ENCODE measurements around the gene ABHD17B. TPM values are rescaled to one million over a fixed set of nuclear protein-coding genes. Genes with fewer than 3 reads are reported as not detected.

Gene ABHD17B
- total RNA-seq, 1 donor from 2014 or later: 20.5 TPM

GRCh38 chr9:71821405-71821804 is 89.6 kb downstream of the ABHD17B start:
- peaks cover 0 to 8% of the 10 kb centered on the region in 2 donors for H3K4me1 ChIP-seq
- DNase-seq (ENCODE audit: low spot score in 2 of 2): no peak
- intact Hi-C loops (cut with DNase I): no loop called here
- H3K27ac ChIP-seq: no peak overlapping the region
- no peak for TF ChIP-seq CTCF (IDR thresholded peaks at IDR 0.05)
- H3K36me3 ChIP-seq: no peaks in the 10 kb centered on the region
- H3K4me3 ChIP-seq: no peak overlapping the region
- no peaks in the 10 kb centered on the region for H3K27me3 ChIP-seq
- no peaks in the 10 kb centered on the region for H3K9me3 ChIP-seq

GRCh38 chr9:71820403-71820921 is 90.5 kb downstream of the ABHD17B start:
- no peaks in the 10 kb centered on the region for H3K27me3 ChIP-seq
- H3K27ac ChIP-seq: no peak overlapping the region
- no peak for TF ChIP-seq CTCF (IDR thresholded peaks at IDR 0.05)
- H3K4me1 ChIP-seq: peaks cover 0 to 10% of the 10 kb centered on the region in 2 donors
- H3K9me3 ChIP-seq: no peaks in the 10 kb centered on the region
- DNase-seq (ENCODE audit: low spot score in 2 of 2): no peak
- intact Hi-C loops (cut with DNase I): no loop called here
- no peaks in the 10 kb centered on the region for H3K36me3 ChIP-seq
- H3K4me3 ChIP-seq: no peak overlapping the region

- TF ChIP-seq CTCF (IDR thresholded peaks at IDR 0.05): peak; percentile 33 to 81 (median 76)
- Histone ChIP-seq H3K4me1 (peaks cover 3 to 16% of the 10 kb centered on the region in 2 donors), H3K36me3 (no peaks in the 10 kb centered on the region), H3K27me3 (no peaks in the 10 kb centered on the region), H3K4me3 (no peak overlapping the region), H3K9me3 (no peaks in the 10 kb centered on the region), H3K27ac (no peak overlapping the region)
- intact Hi-C loops (cut with DNase I): loop anchor here (1.0 to 5.0 kb wide), 3 partner anchors 12 to 1327 kb away; no protein-coding TSS in a partner anchor
- no peak for DNase-seq (ENCODE audit: low spot score in 2 of 2)
Measured at GRCh38 chr9:71819115-71819739, 91.8 kb downstream of the ABHD17B start.

- intact Hi-C loops (cut with DNase I): loop anchor here (5.0 kb wide), 2 partner anchors 210 to 1325 kb away; no protein-coding TSS in a partner anchor
- no peak for TF ChIP-seq CTCF (IDR thresholded peaks at IDR 0.05)
- H3K27ac ChIP-seq: peak overlapping the region; percentile 60 to 73
- H3K4me3 ChIP-seq: peak overlapping the region in 1 of 2 donors; percentile 38
- no peaks in the 10 kb centered on the region for H3K9me3 ChIP-seq
- H3K36me3 ChIP-seq: no peaks in the 10 kb centered on the region
- peaks cover 3 to 26% of the 10 kb centered on the region in 2 donors for H3K4me1 ChIP-seq
- DNase-seq (ENCODE audit: low spot score in 2 of 2): no peak
- no peaks in the 10 kb centered on the region for H3K27me3 ChIP-seq
Measured at GRCh38 chr9:71816916-71817451, 94.0 kb downstream of the ABHD17B start.

Other genes starting within 250 kb of the ABHD17B start
- gene CEMIP2, start 142.7 kb downstream of the ABHD17B start, total RNA-seq: 34.4 TPM
- gene C9orf85, start 446 bp upstream of the ABHD17B start, total RNA-seq: 2.6 TPM
- not detected for gene C9orf57, start 149.4 kb upstream of the ABHD17B start, total RNA-seq
- gene GDA, start 238.2 kb upstream of the ABHD17B start, total RNA-seq: not detected